ENCODE measurements around the gene CCDC192. TPM values are rescaled to one million over a fixed set of nuclear protein-coding genes. Genes with fewer than 3 reads are reported as not detected.

The CCDC192 gene
- total RNA-seq, 4 donors from 2014 or later: not detected

- Histone ChIP-seq H3K4me1 (peaks cover 0 to 29% (median 12%) of the 10 kb centered on the region in 4 donors), H3K36me3 (no peaks in the 10 kb centered on the region), H3K4me3 (no peak overlapping the region), H3K27ac (peak overlapping the region in 3 of 4 donors; percentile 48 to 59 (median 55)), H3K27me3 (no peaks in the 10 kb centered on the region), H3K9me3 (no peaks in the 10 kb centered on the region)
- intact Hi-C loops (cut with DNase I; ENCODE audit: low total_unique reads): no loop called here
- DNase-seq: no peak
- in situ Hi-C loops (cut with MboI; ENCODE audit: low pct_ligation_motif_present in 1 of 4, low pct_unique_long_range_greater_than_20kb in 1 of 4, low sequenced_read_pairs in 3 of 4): loop anchor here in 1 of 4 donors (25.0 kb wide), 1 partner anchor 296 kb away; no protein-coding TSS in a partner anchor
- TF ChIP-seq POLR2A (IDR thresholded peaks at IDR 0.05) (no peak), EP300 (IDR thresholded peaks at IDR 0.05; ENCODE audit: low read depth) (no peak), POLR2AphosphoS5 (IDR thresholded peaks at IDR 0.05) (no peak)
- TF ChIP-seq, protein P1, sequence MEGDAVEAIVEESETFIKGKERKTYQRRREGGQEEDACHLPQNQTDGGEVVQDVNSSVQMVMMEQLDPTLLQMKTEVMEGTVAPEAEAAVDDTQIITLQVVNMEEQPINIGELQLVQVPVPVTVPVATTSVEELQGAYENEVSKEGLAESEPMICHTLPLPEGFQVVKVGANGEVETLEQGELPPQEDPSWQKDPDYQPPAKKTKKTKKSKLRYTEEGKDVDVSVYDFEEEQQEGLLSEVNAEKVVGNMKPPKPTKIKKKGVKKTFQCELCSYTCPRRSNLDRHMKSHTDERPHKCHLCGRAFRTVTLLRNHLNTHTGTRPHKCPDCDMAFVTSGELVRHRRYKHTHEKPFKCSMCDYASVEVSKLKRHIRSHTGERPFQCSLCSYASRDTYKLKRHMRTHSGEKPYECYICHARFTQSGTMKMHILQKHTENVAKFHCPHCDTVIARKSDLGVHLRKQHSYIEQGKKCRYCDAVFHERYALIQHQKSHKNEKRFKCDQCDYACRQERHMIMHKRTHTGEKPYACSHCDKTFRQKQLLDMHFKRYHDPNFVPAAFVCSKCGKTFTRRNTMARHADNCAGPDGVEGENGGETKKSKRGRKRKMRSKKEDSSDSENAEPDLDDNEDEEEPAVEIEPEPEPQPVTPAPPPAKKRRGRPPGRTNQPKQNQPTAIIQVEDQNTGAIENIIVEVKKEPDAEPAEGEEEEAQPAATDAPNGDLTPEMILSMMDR (IDR thresholded peaks at IDR 0.05): no peak
- WGBS, 2 donors (ENCODE audit: low coverage in 1 of 2): 49 to 58% methylated on average over 4 to 5 of the region's 5 CpGs
Measured at GRCh38 chr5:127858116-127858784, 155.1 kb downstream of the CCDC192 start.

GRCh38 chr5:127860291-127860690 lies 157.1 kb downstream of the CCDC192 start:
- WGBS, 2 donors (ENCODE audit: low coverage in 1 of 2): 71 to 74% methylated on average over 2 of the region's 2 CpGs
- Histone ChIP-seq H3K4me1 (peaks cover 0 to 46% (median 10%) of the 10 kb centered on the region in 4 donors), H3K27ac (no peak overlapping the region), H3K4me3 (no peak overlapping the region), H3K27me3 (no peaks in the 10 kb centered on the region), H3K36me3 (no peaks in the 10 kb centered on the region), H3K9me3 (no peaks in the 10 kb centered on the region)
- in situ Hi-C loops (cut with MboI; ENCODE audit: low pct_ligation_motif_present in 1 of 4, low pct_unique_long_range_greater_than_20kb in 1 of 4, low sequenced_read_pairs in 3 of 4): loop anchor here in 1 of 4 donors (25.0 kb wide), 1 partner anchor 298 kb away; no protein-coding TSS in a partner anchor
- TF ChIP-seq POLR2A (IDR thresholded peaks at IDR 0.05) (no peak), EP300 (IDR thresholded peaks at IDR 0.05; ENCODE audit: low read depth) (no peak), POLR2AphosphoS5 (IDR thresholded peaks at IDR 0.05) (no peak)
- TF ChIP-seq, protein P1 (IDR thresholded peaks at IDR 0.05): no peak
- intact Hi-C loops (cut with DNase I; ENCODE audit: low total_unique reads): no loop called here
- no peak for DNase-seq

- TF ChIP-seq POLR2AphosphoS5 (IDR thresholded peaks at IDR 0.05) (no peak), EP300 (IDR thresholded peaks at IDR 0.05; ENCODE audit: low read depth) (no peak), POLR2A (IDR thresholded peaks at IDR 0.05) (no peak)
- TF ChIP-seq, protein P1 (IDR thresholded peaks at IDR 0.05): no peak
- intact Hi-C loops (cut with DNase I; ENCODE audit: low total_unique reads): no loop called here
- Histone ChIP-seq H3K36me3 (no peaks in the 10 kb centered on the region), H3K4me3 (no peak overlapping the region), H3K27me3 (no peaks in the 10 kb centered on the region), H3K9me3 (no peaks in the 10 kb centered on the region), H3K4me1 (peaks cover 0 to 60% (median 9%) of the 10 kb centered on the region in 4 donors), H3K27ac (peak overlapping the region in 3 of 4 donors; percentile 24 to 46 (median 42))
- in situ Hi-C loops (cut with MboI; ENCODE audit: low pct_ligation_motif_present in 1 of 4, low pct_unique_long_range_greater_than_20kb in 1 of 4, low sequenced_read_pairs in 3 of 4): loop anchor here in 1 of 4 donors (25.0 kb wide), 1 partner anchor 301 kb away; no protein-coding TSS in a partner anchor
- no peak for DNase-seq
Measured at GRCh38 chr5:127863161-127863560, 160.0 kb downstream of the CCDC192 start.

DNA sequence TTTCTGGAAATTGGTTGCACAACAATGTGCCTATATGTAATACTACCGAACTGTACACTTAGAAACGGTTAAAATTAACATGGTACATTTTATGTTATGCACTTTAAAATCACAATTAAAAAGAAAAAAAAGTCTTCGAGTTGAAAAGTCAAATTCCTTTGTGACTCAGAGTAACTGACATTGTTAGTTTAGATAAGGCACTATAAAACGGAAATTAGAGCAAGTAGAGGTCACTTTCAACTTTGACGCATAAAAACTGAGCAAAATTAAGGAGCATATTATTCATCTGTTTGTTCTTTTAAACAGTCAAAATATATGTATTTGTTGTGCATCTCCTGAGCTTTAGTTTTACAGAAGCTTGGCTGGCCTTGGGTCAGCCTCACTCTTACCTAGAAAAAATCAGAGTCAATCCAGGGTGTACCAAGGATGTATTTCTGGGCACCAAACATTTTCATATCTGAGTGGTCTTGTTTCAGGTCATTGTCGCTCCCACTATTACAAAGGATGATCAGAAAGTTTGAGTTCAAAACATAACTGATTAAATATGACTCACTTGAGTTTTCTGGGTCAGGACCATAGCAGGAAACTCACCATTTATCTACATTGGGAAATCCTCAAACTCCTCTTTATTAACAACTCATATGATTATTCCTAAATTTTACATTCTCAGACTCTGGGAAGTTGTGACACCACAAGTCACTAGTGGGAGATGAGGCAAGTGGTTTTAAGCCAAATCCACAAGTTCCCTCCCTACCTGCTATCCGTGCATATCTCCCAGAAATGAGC lies 160.6 kb downstream of the CCDC192 start:
- 55 to 57% methylated on average over 7 of the region's 7 CpGs for WGBS, 2 donors (ENCODE audit: low coverage in 1 of 2)
- no peak for DNase-seq
- H3K4me3 ChIP-seq: no peak overlapping the region
- H3K9me3 ChIP-seq: no peaks in the 10 kb centered on the region
- H3K27me3 ChIP-seq: no peaks in the 10 kb centered on the region
- peaks cover 0 to 55% (median 6%) of the 10 kb centered on the region in 4 donors for H3K4me1 ChIP-seq
- intact Hi-C loops (cut with DNase I; ENCODE audit: low total_unique reads) (no loop called here), in situ Hi-C loops (cut with MboI; ENCODE audit: low pct_ligation_motif_present in 1 of 4, low pct_unique_long_range_greater_than_20kb in 1 of 4, low sequenced_read_pairs in 3 of 4) (loop anchor here in 1 of 4 donors (25.0 kb wide), 1 partner anchor 302 kb away; no protein-coding TSS in a partner anchor)
- TF ChIP-seq POLR2AphosphoS5 (IDR thresholded peaks at IDR 0.05) (no peak), POLR2A (IDR thresholded peaks at IDR 0.05) (no peak), EP300 (IDR thresholded peaks at IDR 0.05; ENCODE audit: low read depth) (no peak)
- TF ChIP-seq, protein P1 (IDR thresholded peaks at IDR 0.05): no peak
- no peaks in the 10 kb centered on the region for H3K36me3 ChIP-seq
- H3K27ac ChIP-seq: peak overlapping the region in 3 of 4 donors; percentile 24 to 46 (median 42)

Measured in transverse colon (tissue), 4 donors.